Measurements from ENCODE around the gene ABCC2.

- TF ChIP-seq CTCF (conservative IDR thresholded peaks at IDR 0.05; ENCODE audit: low read depth, low read length) (no peak), POLR2A (IDR thresholded peaks at IDR 0.05; ENCODE audit: low read depth, low read length) (no peak), RCOR1 (IDR thresholded peaks at IDR 0.05; ENCODE audit: insufficient replicate concordance, low read length) (no peak), RAD21 (IDR thresholded peaks at IDR 0.05; ENCODE audit: low read length) (no peak), CEBPB (IDR thresholded peaks at IDR 0.05; ENCODE audit: low read depth, low read length) (no peak), RFX5 (IDR thresholded peaks at IDR 0.05; ENCODE audit: low read depth, low read length) (no peak)
- TF ChIP-seq, protein P1, sequence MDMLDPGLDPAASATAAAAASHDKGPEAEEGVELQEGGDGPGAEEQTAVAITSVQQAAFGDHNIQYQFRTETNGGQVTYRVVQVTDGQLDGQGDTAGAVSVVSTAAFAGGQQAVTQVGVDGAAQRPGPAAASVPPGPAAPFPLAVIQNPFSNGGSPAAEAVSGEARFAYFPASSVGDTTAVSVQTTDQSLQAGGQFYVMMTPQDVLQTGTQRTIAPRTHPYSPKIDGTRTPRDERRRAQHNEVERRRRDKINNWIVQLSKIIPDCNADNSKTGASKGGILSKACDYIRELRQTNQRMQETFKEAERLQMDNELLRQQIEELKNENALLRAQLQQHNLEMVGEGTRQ (IDR thresholded peaks at IDR 0.05; ENCODE audit: low read depth, low read length), result no peak
- TF ChIP-seq, protein P2, sequence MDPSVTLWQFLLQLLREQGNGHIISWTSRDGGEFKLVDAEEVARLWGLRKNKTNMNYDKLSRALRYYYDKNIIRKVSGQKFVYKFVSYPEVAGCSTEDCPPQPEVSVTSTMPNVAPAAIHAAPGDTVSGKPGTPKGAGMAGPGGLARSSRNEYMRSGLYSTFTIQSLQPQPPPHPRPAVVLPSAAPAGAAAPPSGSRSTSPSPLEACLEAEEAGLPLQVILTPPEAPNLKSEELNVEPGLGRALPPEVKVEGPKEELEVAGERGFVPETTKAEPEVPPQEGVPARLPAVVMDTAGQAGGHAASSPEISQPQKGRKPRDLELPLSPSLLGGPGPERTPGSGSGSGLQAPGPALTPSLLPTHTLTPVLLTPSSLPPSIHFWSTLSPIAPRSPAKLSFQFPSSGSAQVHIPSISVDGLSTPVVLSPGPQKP (IDR thresholded peaks at IDR 0.05; ENCODE audit: borderline replicate concordance, low read depth, low read length), result no peak
These were observed 22.1 kb upstream of the ABCC2 start for GRCh38 chr10:99760321-99760720.

All from IMR-90 (cell line).